Endothelial cell (in vitro differentiated cells): Measurements from ENCODE around the gene ZNF407. TPM values are rescaled to one million over a fixed set of nuclear protein-coding genes. Genes with fewer than 3 reads are reported as not detected.

Experiments used
- DNase-seq: peaks from one replicate; pipeline ENCODE4 v3.0.0; 2021; ENCODE audit warnings: low spot score
- H3K27ac Mint-ChIP-seq: one replicate; pipeline ENCODE4 v1.8.0; 2021; ENCODE audit warnings: mixed read lengths, inconsistent platforms; ENCODE audit not compliant: unreplicated experiment
- H3K27me3 Mint-ChIP-seq: one replicate; pipeline ENCODE4 v1.8.0; 2021; ENCODE audit warnings: mild to moderate bottlenecking, moderate library complexity, mixed read lengths, inconsistent platforms; ENCODE audit not compliant: unreplicated experiment
- H3K36me3 Mint-ChIP-seq: one replicate; pipeline ENCODE4 v1.8.0; 2021; ENCODE audit warnings: mild to moderate bottlenecking, low read depth, mixed read lengths, inconsistent platforms; ENCODE audit not compliant: unreplicated experiment
- H3K4me1 Mint-ChIP-seq: one replicate; pipeline ENCODE4 v1.8.0; 2021; ENCODE audit warnings: mild to moderate bottlenecking, mixed read lengths, inconsistent platforms; ENCODE audit not compliant: unreplicated experiment
- H3K4me3 Mint-ChIP-seq: one replicate; pipeline ENCODE4 v1.8.0; 2021; ENCODE audit warnings: mild to moderate bottlenecking, mixed read lengths, inconsistent platforms; ENCODE audit not compliant: unreplicated experiment
- H3K9me3 Mint-ChIP-seq: one replicate; pipeline ENCODE4 v1.8.0; 2021; ENCODE audit warnings: mixed read lengths, inconsistent platforms; ENCODE audit not compliant: unreplicated experiment
- CTCF ChIP-seq: fragments of 200-600 bp; sonication (generic); IDR thresholded peaks from one replicate; pipeline ENCODE4 v1.5.0; 2021; ENCODE audit warnings: antibody characterized with exemption; ENCODE audit not compliant: unreplicated experiment
- total RNA-seq: library from RNA; stranded (reverse); fragmentation: NEBNext Ultra II Directional; extraction: Animal tissue kit (Norgen Biotek cat#: 25700); gene quantifications from one replicate; pipeline ENCODE4 v1.2.1, GENCODE V29; 2021; ENCODE audit not compliant: unreplicated experiment

The ZNF407 gene
- total RNA-seq, 1 donor from 2014 or later, result 16.8 TPM

GRCh38 chr18:74766251-74766650, 168.6 kb downstream of the ZNF407 start:
- no peaks in the 10 kb centered on the region for H3K4me1 Mint-ChIP-seq
- H3K9me3 Mint-ChIP-seq, result no peaks in the 10 kb centered on the region
- no peak for DNase-seq
- TF ChIP-seq CTCF, result no peak
- no peak overlapping the region for H3K4me3 Mint-ChIP-seq
- no peak overlapping the region for H3K27ac Mint-ChIP-seq
- no peaks in the 10 kb centered on the region for H3K27me3 Mint-ChIP-seq
- H3K36me3 Mint-ChIP-seq, result no peaks in the 10 kb centered on the region

DNA sequence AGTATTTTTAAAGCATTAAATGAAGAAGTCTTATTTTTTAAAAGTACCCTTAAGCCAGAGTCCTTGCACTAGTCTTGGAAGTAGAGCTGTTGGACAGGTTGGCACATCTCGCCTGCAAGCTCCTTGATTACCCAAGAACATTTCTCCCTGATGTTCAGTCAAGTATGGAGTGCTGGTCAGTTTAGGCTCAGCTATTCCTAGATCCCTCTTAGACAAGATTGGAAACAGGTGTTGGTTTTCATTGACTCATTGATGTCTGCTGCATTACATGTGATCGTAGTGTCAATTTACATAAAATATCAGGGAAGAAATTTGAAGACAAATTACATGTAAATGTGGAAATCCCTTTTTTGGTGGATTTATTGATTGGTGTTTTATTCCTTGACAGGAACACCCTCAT, 170.4 kb downstream of the ZNF407 start:
- Mint-ChIP-seq H3K36me3 (no peaks in the 10 kb centered on the region), H3K27ac (no peak overlapping the region), H3K27me3 (no peaks in the 10 kb centered on the region), H3K9me3 (no peaks in the 10 kb centered on the region), H3K4me1 (no peaks in the 10 kb centered on the region), H3K4me3 (no peak overlapping the region)
- TF ChIP-seq CTCF, result no peak
- DNase-seq, result no peak

DNA sequence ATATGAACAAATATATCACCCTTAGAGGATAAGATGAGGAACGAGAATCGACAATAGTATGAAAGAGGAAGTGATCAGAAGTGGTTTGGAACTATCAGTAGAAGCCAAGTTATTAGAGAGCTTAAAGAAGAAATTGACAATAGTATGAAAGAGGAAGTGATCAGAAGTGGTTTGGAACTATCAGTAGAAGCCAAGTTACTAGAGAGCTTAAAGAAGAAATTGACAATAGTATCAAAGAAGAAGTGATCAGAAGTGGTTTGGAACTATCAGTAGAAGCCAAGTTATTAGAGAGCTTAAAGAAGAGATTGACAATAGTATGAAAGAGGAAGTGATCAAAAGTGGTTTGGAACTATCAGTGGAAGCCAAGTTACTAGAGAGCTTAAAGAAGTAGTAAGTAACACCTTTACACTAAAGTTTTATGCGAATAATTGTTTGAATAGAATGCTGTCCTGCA, 175.5 kb downstream of the ZNF407 start:
- Mint-ChIP-seq H3K27me3 (peaks cover 1% of the 10 kb centered on the region), H3K27ac (no peak overlapping the region), H3K4me3 (no peak overlapping the region)

GRCh38 chr18:74774486-74774885, 176.8 kb downstream of the ZNF407 start:
- Mint-ChIP-seq H3K27ac (no peak overlapping the region), H3K27me3 (peaks cover 3% of the 10 kb centered on the region), H3K9me3 (no peaks in the 10 kb centered on the region), H3K4me1 (no peaks in the 10 kb centered on the region), H3K36me3 (peaks cover 3% of the 10 kb centered on the region), H3K4me3 (no peak overlapping the region)
- TF ChIP-seq CTCF, result no peak
- no peak for DNase-seq

More for the DNA sequence above, 175.5 kb downstream of the ZNF407 start:
- no peak for DNase-seq
- no peak for TF ChIP-seq CTCF
- no peaks in the 10 kb centered on the region for H3K4me1 Mint-ChIP-seq
- no peaks in the 10 kb centered on the region for H3K9me3 Mint-ChIP-seq
- peaks cover 3% of the 10 kb centered on the region for H3K36me3 Mint-ChIP-seq

DNA sequence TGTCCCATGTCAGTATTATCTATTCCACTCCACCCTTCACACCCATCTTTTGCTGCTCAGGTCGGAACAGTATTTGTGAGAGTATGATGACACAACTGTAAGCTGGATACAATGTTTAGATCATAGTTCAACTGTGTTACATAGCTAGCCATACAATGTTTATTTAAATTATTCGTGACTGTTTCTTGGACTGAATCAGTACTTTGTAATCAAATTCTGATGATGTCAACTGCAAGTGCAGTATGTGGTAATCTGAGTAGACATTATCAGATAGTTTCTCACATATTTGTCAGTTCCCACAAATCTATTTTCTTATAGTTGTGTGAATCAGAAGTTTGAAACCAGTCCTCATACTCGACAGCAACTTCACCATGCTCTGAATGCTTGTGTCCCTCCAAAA, 177.6 kb downstream of the ZNF407 start:
- no peak for TF ChIP-seq CTCF
- peaks cover 3% of the 10 kb centered on the region for H3K27me3 Mint-ChIP-seq
- H3K36me3 Mint-ChIP-seq, result peaks cover 3% of the 10 kb centered on the region
- H3K9me3 Mint-ChIP-seq, result no peaks in the 10 kb centered on the region
- DNase-seq, result no peak
- H3K4me3 Mint-ChIP-seq, result no peak overlapping the region
- H3K27ac Mint-ChIP-seq, result no peak overlapping the region
- H3K4me1 Mint-ChIP-seq, result no peaks in the 10 kb centered on the region
